ENCODE measurements around the gene PCGF1.

Gene PCGF1

GRCh38 chr2:74532222-74532621, 24.7 kb upstream of the PCGF1 start:
- Histone ChIP-seq H3K9me3 (ENCODE audit: insufficient read depth, low read length, severe bottlenecking) (no peaks in the 10 kb centered on the region), H3K27me3 (ENCODE audit: insufficient read depth, low read length, poor library complexity) (no peaks in the 10 kb centered on the region), H3K9ac (ENCODE audit: low read depth, low read length) (no peak overlapping the region), H2AFZ (ENCODE audit: low read depth, low read length) (no peak overlapping the region), H3K4me1 (ENCODE audit: insufficient read depth, low read length) (peaks cover 35% of the 10 kb centered on the region), H4K20me1 (ENCODE audit: insufficient read depth, low read length) (peaks cover 12% of the 10 kb centered on the region; the same call in 1 of the 2 replicates), H3K4me3 (ENCODE audit: low read depth in 1 of 2, low read length in 2 of 2) (no peak overlapping the region), H3K36me3 (ENCODE audit: insufficient read depth, low read length) (peaks cover 51% of the 10 kb centered on the region), H3K4me2 (ENCODE audit: insufficient read depth, low read length) (no peak overlapping the region), H3K27ac (ENCODE audit: low read length) (no peak overlapping the region), H3K79me2 (ENCODE audit: insufficient read depth, low read length) (peaks cover 38% of the 10 kb centered on the region)
- no peak for ATAC-seq (ENCODE audit: insufficient read depth, low read depth)
- DNase-seq = no peak
- TF ChIP-seq CTCF (IDR thresholded peaks at IDR 0.05; ENCODE audit: borderline replicate concordance, extremely low read depth, low read length, poor library complexity, severe bottlenecking) = peak; percentile 53
- no peak for TF ChIP-seq EZH2 (IDR thresholded peaks at IDR 0.05; ENCODE audit: borderline replicate concordance, low read depth, low read length, severe bottlenecking)

- Histone ChIP-seq H3K4me1 (ENCODE audit: insufficient read depth, low read length) (peaks cover 38% of the 10 kb centered on the region), H3K9ac (ENCODE audit: low read depth, low read length) (no peak overlapping the region), H2AFZ (ENCODE audit: low read depth, low read length) (no peak overlapping the region), H3K79me2 (ENCODE audit: insufficient read depth, low read length) (peaks cover 38% of the 10 kb centered on the region), H3K27ac (ENCODE audit: low read length) (no peak overlapping the region), H3K27me3 (ENCODE audit: insufficient read depth, low read length, poor library complexity) (no peaks in the 10 kb centered on the region), H3K4me3 (ENCODE audit: low read depth in 1 of 2, low read length in 2 of 2) (peak overlapping the region in 1 of 2 experiments; percentile 67; a peak in 1 of 4 replicates), H3K9me3 (ENCODE audit: insufficient read depth, low read length, severe bottlenecking) (no peaks in the 10 kb centered on the region), H3K36me3 (ENCODE audit: insufficient read depth, low read length) (peaks cover 57% of the 10 kb centered on the region), H4K20me1 (ENCODE audit: insufficient read depth, low read length) (peaks cover 15% of the 10 kb centered on the region; the same call in 1 of the 2 replicates), H3K4me2 (ENCODE audit: insufficient read depth, low read length) (peak overlapping the region; percentile 87; the same call in 1 of the 2 replicates)
- TF ChIP-seq CTCF (IDR thresholded peaks at IDR 0.05; ENCODE audit: borderline replicate concordance, extremely low read depth, low read length, poor library complexity, severe bottlenecking) (no peak), EZH2 (IDR thresholded peaks at IDR 0.05; ENCODE audit: borderline replicate concordance, low read depth, low read length, severe bottlenecking) (no peak)
- no peak for ATAC-seq (ENCODE audit: insufficient read depth, low read depth)
- no peak for DNase-seq
Measured at GRCh38 chr2:74531666-74532065, 24.2 kb upstream of the PCGF1 start.

- H3K4me1 ChIP-seq (ENCODE audit: insufficient read depth, low read length) = peaks cover 38% of the 10 kb centered on the region
- H2AFZ ChIP-seq (ENCODE audit: low read depth, low read length) = peak overlapping the region; percentile 79
- peak overlapping the region; percentile 91 for H3K27ac ChIP-seq (ENCODE audit: low read length)
- DNase-seq = peak; percentile 58
- TF ChIP-seq EZH2 (IDR thresholded peaks at IDR 0.05; ENCODE audit: borderline replicate concordance, low read depth, low read length, severe bottlenecking) (no peak), CTCF (IDR thresholded peaks at IDR 0.05; ENCODE audit: borderline replicate concordance, extremely low read depth, low read length, poor library complexity, severe bottlenecking) (no peak)
- H3K4me2 ChIP-seq (ENCODE audit: insufficient read depth, low read length) = peak overlapping the region; percentile 87
- peaks cover 68% of the 10 kb centered on the region for H3K36me3 ChIP-seq (ENCODE audit: insufficient read depth, low read length)
- H3K9me3 ChIP-seq (ENCODE audit: insufficient read depth, low read length, severe bottlenecking) = no peaks in the 10 kb centered on the region
- no peaks in the 10 kb centered on the region for H3K27me3 ChIP-seq (ENCODE audit: insufficient read depth, low read length, poor library complexity)
- ATAC-seq (ENCODE audit: insufficient read depth, low read depth) = peak; percentile 22
- peak overlapping the region; percentile 75 for H3K9ac ChIP-seq (ENCODE audit: low read depth, low read length)
- H4K20me1 ChIP-seq (ENCODE audit: insufficient read depth, low read length) = peaks cover 15% of the 10 kb centered on the region; the same call in 1 of the 2 replicates
- peaks cover 38% of the 10 kb centered on the region for H3K79me2 ChIP-seq (ENCODE audit: insufficient read depth, low read length)
- peak overlapping the region; percentile 36 to 67 for H3K4me3 ChIP-seq (ENCODE audit: low read depth in 1 of 2, low read length in 2 of 2)
Measured at GRCh38 chr2:74530239-74531187, 23.0 kb upstream of the PCGF1 start.

Data from DND-41 (cell line).